H1 (cell line): Measurements from ENCODE around the gene GRM7. TPM values are rescaled to one million over a fixed set of nuclear protein-coding genes. Genes with fewer than 3 reads are reported as not detected.

Experiments used
- EP300 ChIP-seq, 2 experiments: IDR thresholded peaks; 1 replicate in 1 of 2; 2 replicates in 1 of 2; pipeline ENCODE4 v1.6.1; 2011 to 2012; ENCODE audit warnings: low read depth in 2 of 2, low read length in 2 of 2, mild to moderate bottlenecking in 2 of 2, borderline replicate concordance in 1 of 2, inconsistent platforms in 1 of 2, moderate library complexity in 1 of 2
- KDM1A ChIP-seq: fragments of 200-600, 300-600 bp; sonication (generic); IDR thresholded peaks from 2 replicates; pipeline ENCODE4 v1.7.1; 2016; ENCODE audit warnings: mild to moderate bottlenecking, low read length, borderline replicate concordance
- SIN3A ChIP-seq, 2 experiments: IDR thresholded peaks in 1 of 2; conservative IDR thresholded peaks in 1 of 2; 2 replicates each; pipeline ENCODE4 v1.6.1; 2011 to 2012; ENCODE audit warnings: low read length in 2 of 2, improper control_type of control experiment in 1 of 2, low read depth in 1 of 2, mild to moderate bottlenecking in 1 of 2
- SP1 ChIP-seq: IDR thresholded peaks from 2 replicates; pipeline ENCODE4 v1.6.1; 2011; ENCODE audit warnings: low read depth, low read length
- TBP ChIP-seq: IDR thresholded peaks from 2 replicates; pipeline ENCODE4 v1.6.1; 2011; ENCODE audit warnings: low read depth, low read length, improper control_type of control experiment
- polyA plus RNA-seq, 7 experiments: library from polyadenylated mRNA; depleted of rRNA in 3 of 7; stranded (reverse) in 5 of 7; unstranded in 2 of 7; fragments of >200 nt in 5 of 7; fragments of 200-250 nt in 2 of 7; gene quantifications; 1 replicate in 5 of 7; 2 replicates in 1 of 7; 4 replicates in 1 of 7; pipeline versions ENCODE4 v1.2.1 to v1.2.3, GENCODE V29; 2011 to 2013; ENCODE audit warnings: missing spikeins in 2 of 7, mixed read lengths in 2 of 7
- total RNA-seq: library from RNA; stranded (reverse); fragmentation: NEBNext Ultra II Directional; extraction: Animal tissue kit (Norgen Biotek cat#: 25700); gene quantifications from 2 replicates; pipeline ENCODE4 v1.2.1, GENCODE V29; 2021

The GRM7 gene
- total and polyA plus RNA-seq, 2 of the 8 experiments (the other 6 are each of a cell fraction or from before 2014, with no cell fraction given) = 0.17 to 0.24 TPM

DNA sequence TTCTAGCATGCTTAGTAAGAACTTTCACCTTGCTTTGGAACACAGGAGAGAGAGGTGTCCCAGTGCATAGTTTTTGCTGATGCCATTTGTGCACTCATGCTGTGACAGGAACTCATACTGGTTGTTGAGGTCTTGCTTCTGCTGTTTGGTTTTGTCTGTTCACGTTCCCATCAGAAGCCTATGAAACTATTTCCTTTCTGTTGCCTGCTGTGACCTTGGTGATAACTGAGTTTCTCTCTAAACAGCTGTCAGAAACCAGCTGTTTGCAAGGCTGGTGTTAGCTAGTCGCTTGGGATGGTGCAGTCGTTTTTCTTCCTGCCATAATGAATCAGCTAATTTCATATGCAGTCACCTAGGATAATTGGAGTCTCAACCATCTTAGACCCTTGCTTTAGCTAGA lies 724.1 kb downstream of the GRM7 start (continued):
- TF ChIP-seq KDM1A = no peak
- TF ChIP-seq TBP = no peak
- no peak for TF ChIP-seq SP1
- TF ChIP-seq EP300 (IDR thresholded peaks at IDR 0.05; ENCODE audit: borderline replicate concordance in 1 of 2, low read depth in 2 of 2, low read length in 2 of 2) = no peak
- no peak for TF ChIP-seq SIN3A (conservative IDR thresholded peaks at IDR 0.05 in 1 of 2, IDR thresholded peaks at IDR 0.05 in 1 of 2; ENCODE audit: low read depth in 1 of 2, low read length in 2 of 2)
